GM12872 (cell line): ENCODE data around the gene FNTB.

Experiments
- CTCF ChIP-seq: IDR thresholded peaks from 3 replicates; pipeline ENCODE4 v1.5.1; 2011; ENCODE audit warnings: low read depth, mild to moderate bottlenecking, low read length, moderate library complexity; ENCODE audit not compliant: insufficient read depth

FNTB gene

DNA sequence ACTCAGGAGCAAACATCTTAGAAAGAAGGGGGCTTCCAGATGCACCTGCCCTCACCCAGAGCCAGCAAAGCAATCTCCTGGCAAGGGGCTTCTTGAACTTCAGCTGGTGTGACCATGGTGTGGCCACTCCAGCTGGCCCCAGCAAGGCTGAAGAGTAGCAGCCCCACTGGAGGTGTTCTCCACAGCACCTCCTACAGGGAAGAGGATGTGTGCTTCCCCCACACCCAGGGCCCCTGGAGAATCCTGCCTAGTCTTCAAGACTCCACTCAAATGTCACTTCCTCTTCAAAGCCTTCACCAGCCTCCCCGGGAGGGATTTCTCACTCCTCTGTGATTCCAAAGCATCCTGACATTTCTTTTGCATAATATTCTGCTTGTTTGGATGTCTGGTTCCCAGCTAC is 23.1 kb upstream of the FNTB start:
- TF ChIP-seq CTCF = peak; percentile 27; the same call in 1 of the 3 replicates

GRCh38 chr14:64965356-64966000 is 21.2 kb upstream of the FNTB start:
- no peak for TF ChIP-seq CTCF

DNA sequence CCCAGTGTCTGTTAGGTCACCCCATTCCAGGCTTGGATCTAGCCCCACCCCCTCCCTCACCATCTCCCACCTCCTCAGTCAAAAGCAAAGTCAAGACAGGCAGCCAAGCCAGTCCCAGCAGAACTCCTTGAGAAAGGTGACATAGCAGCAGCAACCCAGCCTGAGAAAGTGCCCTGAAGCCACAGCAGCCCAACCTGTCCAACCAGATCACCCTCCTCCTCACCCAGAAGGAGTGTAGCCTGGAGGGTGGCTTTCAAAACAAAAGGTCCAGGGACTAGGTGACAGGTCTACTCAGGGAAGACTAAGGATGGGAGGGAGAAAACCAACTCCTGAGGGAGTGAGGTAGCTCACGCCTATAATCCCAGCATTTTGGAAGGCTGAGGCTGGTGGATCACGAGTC is 19.7 kb upstream of the FNTB start:
- TF ChIP-seq CTCF = no peak

GRCh38 chr14:64968167-64968566 is 18.5 kb upstream of the FNTB start:
- no peak for TF ChIP-seq CTCF

DNA sequence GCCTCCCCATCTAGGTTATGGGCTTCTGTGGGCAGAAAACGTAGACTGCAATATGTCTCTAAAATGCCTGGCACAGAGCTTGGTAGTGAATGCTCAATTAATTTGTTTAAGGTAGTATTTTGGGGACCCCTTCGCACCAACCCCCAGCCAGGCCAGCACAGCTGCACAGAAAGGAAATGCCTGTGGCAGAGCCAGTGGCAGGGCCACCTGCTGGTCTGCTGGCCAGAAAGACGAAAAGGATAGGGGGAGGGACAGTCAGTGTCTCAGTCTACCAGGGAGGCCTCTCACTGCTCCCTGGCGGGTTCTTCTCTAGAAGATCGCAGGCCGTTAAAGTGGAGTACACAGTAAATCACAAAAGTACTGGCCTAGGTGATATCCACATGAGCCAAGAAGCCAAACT is 18.0 kb upstream of the FNTB start:
- no peak for TF ChIP-seq CTCF

DNA sequence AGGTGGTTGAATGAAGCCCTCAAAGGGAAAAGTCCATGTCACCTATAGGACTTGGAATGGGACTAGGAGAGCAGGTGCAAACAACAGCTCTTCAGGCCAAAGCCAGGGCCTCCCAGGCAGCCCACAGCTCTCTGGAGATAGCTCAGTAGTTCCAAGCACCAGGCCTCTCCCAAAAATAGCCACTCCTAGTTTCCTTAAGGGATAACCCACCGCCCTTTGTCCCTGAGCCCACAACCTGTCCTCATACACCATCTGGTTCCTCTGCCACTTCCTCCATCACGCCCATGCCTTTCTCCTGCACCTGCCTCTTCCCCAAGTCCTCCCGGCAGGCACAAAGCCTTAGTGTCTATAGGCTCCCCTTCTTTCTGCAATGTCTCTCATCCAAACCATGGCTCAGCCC is 16.7 kb upstream of the FNTB start:
- TF ChIP-seq CTCF = no peak

GRCh38 chr14:64970776-64971477 is 15.8 kb upstream of the FNTB start:
- TF ChIP-seq CTCF = no peak
